NT2/D1 (cell line): Measurements from ENCODE around the gene DRG1.

Experiments
- SUZ12 ChIP-seq: IDR thresholded peaks from 2 replicates; pipeline ENCODE4 v1.6.1; 2011; ENCODE audit not compliant: insufficient read length, insufficient read depth; ENCODE audit errors: extremely low read depth
- YY1 ChIP-seq: IDR thresholded peaks from 2 replicates; pipeline ENCODE4 v1.6.1; 2011; ENCODE audit not compliant: insufficient read length, insufficient read depth
- ZNF274 ChIP-seq: IDR thresholded peaks from 2 replicates; pipeline ENCODE4 v1.6.1; 2011; ENCODE audit warnings: mild to moderate bottlenecking, low read depth, low read length

- TF ChIP-seq ZNF274: no peak
- TF ChIP-seq SUZ12: no peak
- TF ChIP-seq YY1: no peak
These were observed 49.0 kb upstream of the DRG1 start for GRCh38 chr22:31350410-31350863.
